Astrocyte (in vitro differentiated cells and primary cell): Measurements from ENCODE around the gene GAD2. TPM values are rescaled to one million over a fixed set of nuclear protein-coding genes. Genes with fewer than 3 reads are reported as not detected.

ENCODE experiments used
- DNase-seq: peaks from one replicate; pipeline ENCODE4 v3.0.0-alpha.2; 2010; ENCODE audit warnings: low read depth
- FAIRE-seq: peaks from 2 replicates; lab custom pipeline; 2011; peaks lifted over from hg19 to GRCh38; lab: Jason Lieb, UNC
- H2AFZ ChIP-seq: 2 replicates; pipeline ENCODE4 v1.6.0; 2012; ENCODE audit warnings: low read depth, low read length, inconsistent platforms
- H3K27ac ChIP-seq: 2 replicates; pipeline ENCODE4 v1.5.1; 2011; ENCODE audit warnings: low read depth, low read length, inconsistent platforms
- H3K27me3 ChIP-seq: 2 replicates; pipeline ENCODE4 v1.6.0; 2011; ENCODE audit warnings: low read length, inconsistent platforms; ENCODE audit not compliant: insufficient read depth
- H3K36me3 ChIP-seq: 2 replicates; pipeline ENCODE4 v1.5.1; 2011; ENCODE audit warnings: low read length, inconsistent platforms; ENCODE audit not compliant: insufficient read depth
- H3K4me1 ChIP-seq: 2 replicates; pipeline ENCODE4 v1.5.1; 2011; ENCODE audit warnings: low read length, inconsistent platforms; ENCODE audit not compliant: insufficient read depth
- H3K4me2 ChIP-seq: 2 replicates; pipeline ENCODE4 v1.6.0; 2012; ENCODE audit warnings: low read length, inconsistent platforms
- H3K4me3 ChIP-seq: 2 replicates; pipeline ENCODE4 v1.5.1; 2011; ENCODE audit warnings: low read depth, mild to moderate bottlenecking, low read length, inconsistent platforms; ENCODE audit not compliant: insufficient read depth
- H3K79me2 ChIP-seq: 2 replicates; pipeline ENCODE4 v1.6.0; 2012; ENCODE audit warnings: mild to moderate bottlenecking, low read length, inconsistent platforms; ENCODE audit not compliant: insufficient read depth
- H3K9ac ChIP-seq: 2 replicates; pipeline ENCODE4 v1.6.0; 2012; ENCODE audit warnings: mild to moderate bottlenecking, low read length, inconsistent platforms
- H3K9me3 ChIP-seq: 2 replicates; pipeline ENCODE4 v1.5.1; 2012; ENCODE audit warnings: low read depth, mild to moderate bottlenecking, low read length, inconsistent platforms; ENCODE audit not compliant: insufficient read depth
- H4K20me1 ChIP-seq: 2 replicates; pipeline ENCODE4 v1.6.0; 2012; ENCODE audit warnings: low read length, inconsistent platforms; ENCODE audit not compliant: insufficient read depth
- H3K27ac Mint-ChIP-seq: one replicate; pipeline ENCODE4 v1.8.0; 2021; ENCODE audit warnings: mild to moderate bottlenecking, mixed read lengths; ENCODE audit not compliant: unreplicated experiment
- H3K27me3 Mint-ChIP-seq: one replicate; pipeline ENCODE4 v1.8.0; 2021; ENCODE audit warnings: low read depth, mixed read lengths; ENCODE audit not compliant: unreplicated experiment
- H3K36me3 Mint-ChIP-seq: one replicate; pipeline ENCODE4 v1.8.0; 2021; ENCODE audit warnings: low read depth, mixed read lengths; ENCODE audit not compliant: unreplicated experiment
- H3K4me1 Mint-ChIP-seq: one replicate; pipeline ENCODE4 v1.8.0; 2021; ENCODE audit warnings: low read depth, mixed read lengths; ENCODE audit not compliant: unreplicated experiment
- H3K4me3 Mint-ChIP-seq: one replicate; pipeline ENCODE4 v1.8.0; 2021; ENCODE audit warnings: mild to moderate bottlenecking, moderate library complexity, mixed read lengths; ENCODE audit not compliant: unreplicated experiment
- H3K9me3 Mint-ChIP-seq: one replicate; pipeline ENCODE4 v1.8.0; 2021; ENCODE audit warnings: mild to moderate bottlenecking, mixed read lengths; ENCODE audit not compliant: unreplicated experiment
- CTCF ChIP-seq: IDR thresholded peaks from 2 replicates; pipeline ENCODE4 v1.5.1; 2011; ENCODE audit warnings: low read depth, mild to moderate bottlenecking, inconsistent platforms, low read length, moderate library complexity; ENCODE audit not compliant: insufficient read depth
- EZH2 ChIP-seq: IDR thresholded peaks from 2 replicates; pipeline ENCODE4 v1.6.1; 2012; ENCODE audit warnings: mild to moderate bottlenecking, low read length, inconsistent platforms; ENCODE audit not compliant: insufficient read depth
- total RNA-seq: library from RNA; stranded (reverse); gene quantifications from 2 replicates; pipeline ENCODE4 v1.2.1, GENCODE V29; 2021

GAD2 gene
- total RNA-seq, 1 donor from 2014 or later, result not detected

GRCh38 chr10:26232174-26232573 lies 15.6 kb downstream of the GAD2 start:
- no peak overlapping the region for H3K27ac Mint-ChIP-seq

GRCh38 chr10:26235761-26236160 lies 19.2 kb downstream of the GAD2 start:
- H3K9ac ChIP-seq, result no peak overlapping the region
- no peaks in the 10 kb centered on the region for H4K20me1 ChIP-seq
- H3K27ac ChIP-seq, result no peak overlapping the region
- H3K4me1 ChIP-seq, result no peaks in the 10 kb centered on the region
- no peaks in the 10 kb centered on the region for H3K27me3 ChIP-seq
- Mint-ChIP-seq H3K27me3 (peaks cover 37% of the 10 kb centered on the region), H3K27ac (no peak overlapping the region), H3K36me3 (no peaks in the 10 kb centered on the region), H3K4me1 (no peaks in the 10 kb centered on the region), H3K9me3 (no peaks in the 10 kb centered on the region), H3K4me3 (no peak overlapping the region)
- H3K79me2 ChIP-seq, result no peaks in the 10 kb centered on the region
- no peaks in the 10 kb centered on the region for H3K36me3 ChIP-seq
- no peak overlapping the region for H3K4me2 ChIP-seq
- H2AFZ ChIP-seq, result no peak overlapping the region
- DNase-seq (no peak), FAIRE-seq (no peak)
- no peak overlapping the region for H3K4me3 ChIP-seq
- TF ChIP-seq CTCF, result no peak
- no peak for TF ChIP-seq EZH2
- H3K9me3 ChIP-seq, result no peaks in the 10 kb centered on the region

More at GRCh38 chr10:26232174-26232573, 15.6 kb downstream of the GAD2 start:
- TF ChIP-seq EZH2 (no peak), CTCF (no peak)
- no peak overlapping the region for H3K4me3 Mint-ChIP-seq
- Histone ChIP-seq H3K27me3 (no peaks in the 10 kb centered on the region), H3K27ac (no peak overlapping the region), H3K79me2 (no peaks in the 10 kb centered on the region), H3K9ac (no peak overlapping the region), H2AFZ (no peak overlapping the region), H3K4me1 (no peaks in the 10 kb centered on the region), H3K4me3 (no peak overlapping the region), H3K9me3 (no peaks in the 10 kb centered on the region), H3K36me3 (no peaks in the 10 kb centered on the region), H4K20me1 (no peaks in the 10 kb centered on the region), H3K4me2 (no peak overlapping the region)
- no peaks in the 10 kb centered on the region for H3K4me1 Mint-ChIP-seq
- DNase-seq, result no peak
- H3K36me3 Mint-ChIP-seq, result no peaks in the 10 kb centered on the region
- H3K27me3 Mint-ChIP-seq, result peaks cover 29% of the 10 kb centered on the region
- H3K9me3 Mint-ChIP-seq, result no peaks in the 10 kb centered on the region
- FAIRE-seq, result no peak

- Histone ChIP-seq H3K9ac (no peak overlapping the region), H3K4me2 (no peak overlapping the region), H4K20me1 (no peaks in the 10 kb centered on the region), H3K36me3 (no peaks in the 10 kb centered on the region), H3K4me3 (no peak overlapping the region), H2AFZ (no peak overlapping the region), H3K4me1 (no peaks in the 10 kb centered on the region), H3K27me3 (no peaks in the 10 kb centered on the region), H3K9me3 (no peaks in the 10 kb centered on the region), H3K79me2 (no peaks in the 10 kb centered on the region), H3K27ac (no peak overlapping the region)
- Mint-ChIP-seq H3K27me3 (peaks cover 32% of the 10 kb centered on the region), H3K9me3 (peaks cover 3% of the 10 kb centered on the region), H3K4me3 (no peak overlapping the region), H3K4me1 (no peaks in the 10 kb centered on the region), H3K27ac (no peak overlapping the region), H3K36me3 (no peaks in the 10 kb centered on the region)
- TF ChIP-seq CTCF, result no peak
- TF ChIP-seq EZH2, result no peak
- DNase-seq (no peak), FAIRE-seq (no peak)
Measured at GRCh38 chr10:26238378-26238777, 21.8 kb downstream of the GAD2 start.
